ENCODE measurements around the gene PCGF1.

DNA sequence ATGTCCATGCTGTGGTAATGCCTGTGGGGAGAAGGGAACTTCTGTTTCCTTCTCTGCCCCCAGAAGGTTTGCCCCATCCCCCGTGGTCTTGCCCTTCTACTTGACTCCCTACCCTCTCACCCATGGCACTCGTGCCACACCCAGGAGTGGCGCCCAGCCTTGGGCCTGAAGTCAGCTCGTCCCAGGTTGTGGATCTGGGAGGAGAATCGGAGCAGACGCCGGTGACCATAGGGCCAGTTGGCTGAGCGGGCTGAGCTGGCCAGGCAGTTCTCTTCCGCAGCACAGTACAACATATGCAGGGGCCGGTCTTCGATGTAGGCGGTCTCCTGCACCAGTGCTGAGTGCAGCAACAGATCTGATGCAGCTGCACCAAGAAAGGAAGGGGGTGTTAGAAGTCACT, 26.9 kb upstream of the PCGF1 start:
- TF ChIP-seq CTCF (IDR thresholded peaks at IDR 0.05; ENCODE audit: insufficient read depth, low read depth, low read length) (no peak), EZH2 (IDR thresholded peaks at IDR 0.05; ENCODE audit: insufficient read depth, low read length) (no peak)
